GM21529 (cell line): ENCODE results near the gene CCZ1.
"Not testable (repeated sequence)": the region's sequence is repeated elsewhere in the genome, so short reads cannot be mapped to it uniquely, and the experiment has no call there.

ENCODE experiments used
- ATAC-seq: cut with Tn5 transposase; IDR thresholded peaks from one replicate; pipeline ENCODE4 v1.9.1; 2021; ENCODE audit not compliant: unreplicated experiment

Gene CCZ1

GRCh38 chr7:5904726-5905125 lies 6.2 kb downstream of the CCZ1 start:
- ATAC-seq = not testable (repeated sequence)

- ATAC-seq = not testable (repeated sequence)
Measured at GRCh38 chr7:5908835-5909234, 10.3 kb downstream of the CCZ1 start.

GRCh38 chr7:5916529-5916928 lies 18.0 kb downstream of the CCZ1 start:
- not testable (repeated sequence) for ATAC-seq

GRCh38 chr7:5924180-5924579 lies 25.6 kb downstream of the CCZ1 start:
- not testable (repeated sequence) for ATAC-seq

- ATAC-seq = not testable (repeated sequence)
Measured at GRCh38 chr7:5924630-5925029, 26.1 kb downstream of the CCZ1 start.

GRCh38 chr7:5926263-5926870 lies 27.8 kb downstream of the CCZ1 start:
- ATAC-seq = not testable (repeated sequence)

GRCh38 chr7:5930290-5930689 lies 31.8 kb downstream of the CCZ1 start:
- not testable (repeated sequence) for ATAC-seq

- ATAC-seq = not testable (repeated sequence)
Measured at GRCh38 chr7:5931250-5931649, 32.7 kb downstream of the CCZ1 start.

- not testable (repeated sequence) for ATAC-seq
Measured at GRCh38 chr7:5931905-5932644, 33.5 kb downstream of the CCZ1 start.

GRCh38 chr7:5934945-5935450 lies 36.5 kb downstream of the CCZ1 start:
- ATAC-seq = not testable (repeated sequence)

- not testable (repeated sequence) for ATAC-seq
Measured at GRCh38 chr7:5963205-5963604, 64.7 kb downstream of the CCZ1 start.

GRCh38 chr7:5963810-5964209 lies 65.3 kb downstream of the CCZ1 start:
- ATAC-seq = not testable (repeated sequence)

GRCh38 chr7:5970347-5970911 lies 71.9 kb downstream of the CCZ1 start, which contains the start of gene RSPH10B:
Gene RSPH10B, minus strand, starts transcription at chr7:5970689. Its CDS starts 3,573 bp downstream, at chr7:5967116.
- ATAC-seq = not testable (repeated sequence)

GRCh38 chr7:5973580-5973979 lies 75.0 kb downstream of the CCZ1 start:
- ATAC-seq = not testable (repeated sequence)
